Activated CD4-positive, alpha-beta T cell treated with anti-CD3 and anti-CD28 coated beads, Interleukin-2, amount 50 U/mL, for 16 hours (primary cell): ENCODE results near the gene OR4D11.
"Not testable (repeated sequence)": the region's sequence is repeated elsewhere in the genome, so short reads cannot be mapped to it uniquely, and the experiment has no call there.

Source experiments
- DNase-seq: peaks from one replicate; pipeline ENCODE4 v3.0.0-alpha.2; 2020

Gene OR4D11

DNA sequence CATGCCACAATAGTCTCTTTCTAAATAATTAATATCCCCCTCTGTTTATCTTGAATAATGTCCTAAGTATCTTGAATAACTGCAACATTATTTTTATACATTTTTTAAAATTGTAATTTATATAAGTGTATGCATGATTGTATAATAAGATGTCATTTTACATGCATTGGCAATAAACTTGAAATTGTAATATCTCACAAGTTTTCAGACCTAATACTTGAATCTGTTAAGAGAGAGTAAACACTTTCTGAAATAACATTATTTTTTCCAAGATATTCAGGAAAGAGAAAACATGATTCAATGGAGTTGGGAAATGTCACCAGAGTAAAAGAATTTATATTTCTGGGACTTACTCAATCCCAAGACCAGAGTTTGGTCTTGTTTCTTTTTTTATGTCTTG is at the start of gene OR4D11:
Gene OR4D11, plus strand, starts transcription at position 301 of the 400 bp plus-strand sequence. Its CDS starts 0 bp downstream, at position 301.
- no peak for DNase-seq

DNA sequence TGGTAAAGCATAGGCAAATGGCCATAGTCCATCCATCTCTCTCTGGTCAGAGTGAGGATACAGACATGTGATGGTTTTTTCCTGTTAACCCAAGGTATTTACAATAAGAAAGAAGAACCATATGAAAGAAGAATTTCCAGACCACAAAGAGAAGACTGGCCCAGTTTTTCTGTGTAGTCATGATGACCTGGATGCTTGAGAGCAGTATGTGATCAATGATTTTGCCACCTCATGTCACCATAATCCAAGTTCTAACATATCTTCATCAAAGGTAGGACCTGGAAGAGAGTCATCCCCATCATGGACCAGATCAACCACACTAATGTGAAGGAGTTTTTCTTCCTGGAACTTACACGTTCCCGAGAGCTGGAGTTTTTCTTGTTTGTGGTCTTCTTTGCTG is 46.7 kb upstream of the OR4D11 start, which contains the start of gene OR4D6:
Gene OR4D6, plus strand, starts transcription at position 301 of the 400 bp plus-strand sequence. Its CDS starts 0 bp downstream, at position 301.
- no peak for DNase-seq

DNA sequence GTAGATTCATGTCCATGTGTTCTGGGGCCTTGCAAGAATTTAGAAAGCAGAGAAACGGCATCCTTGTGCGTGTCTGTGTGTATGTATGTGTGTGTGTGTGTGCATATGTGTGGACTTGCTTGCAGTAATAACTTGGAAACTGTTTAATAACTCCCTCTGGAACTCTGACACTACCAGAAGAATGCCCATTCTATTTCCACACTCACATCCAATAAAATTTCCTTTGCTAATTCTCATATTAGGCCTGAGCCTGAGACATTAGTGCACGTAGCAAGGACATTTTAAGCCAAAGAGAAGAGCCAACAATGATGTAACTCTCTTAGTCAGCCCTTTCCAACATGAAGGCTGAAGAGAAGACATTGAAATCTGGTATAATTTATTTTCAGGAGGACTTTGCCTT is 43.5 kb upstream of the OR4D11 start:
- no peak for DNase-seq

DNA sequence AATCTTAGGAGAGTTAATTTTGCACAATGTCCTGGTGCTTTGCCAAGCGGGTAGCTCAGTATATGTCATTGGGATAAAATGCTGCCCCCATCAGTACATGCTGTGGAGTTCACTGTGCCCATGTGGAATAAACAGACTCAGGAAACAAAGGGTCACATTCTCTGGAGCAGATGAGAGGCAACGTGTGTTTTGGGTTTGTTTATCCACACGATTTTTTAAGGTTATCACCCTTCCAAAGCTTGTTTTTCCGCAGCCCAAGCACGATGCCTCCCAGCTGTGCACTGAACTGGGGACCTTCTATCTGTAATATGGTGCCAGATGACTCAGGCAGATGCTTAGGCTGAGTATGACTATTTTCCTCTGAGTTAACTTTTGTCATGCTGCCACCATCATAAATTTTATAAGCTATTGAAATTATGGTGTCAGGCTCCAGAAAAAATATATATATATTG is 40.2 kb upstream of the OR4D11 start:
- no peak for DNase-seq

DNA sequence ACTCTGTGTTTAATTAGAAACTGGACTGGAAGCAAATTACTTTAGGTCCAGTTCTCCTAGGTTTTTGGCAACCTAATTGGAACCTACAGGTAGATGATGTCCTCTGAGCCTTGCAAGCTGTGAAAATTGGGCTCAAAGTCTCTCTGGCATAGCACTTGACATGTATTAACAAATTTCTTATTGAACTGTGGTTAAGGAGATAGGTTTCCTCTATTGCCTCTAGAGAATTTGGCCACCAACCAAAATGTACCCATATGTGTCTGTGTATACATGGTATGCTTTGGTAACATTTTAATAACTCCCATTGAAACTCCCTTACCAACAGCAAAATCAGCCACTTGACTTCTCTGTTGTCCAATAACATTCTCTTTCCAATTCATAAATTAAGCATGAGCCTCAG is 30.4 kb upstream of the OR4D11 start, which contains the start of gene OR4D10:
Gene OR4D10, plus strand, starts transcription at position 301 of the 400 bp plus-strand sequence. CDS start 4,115 bp downstream, outside the sequence.
- DNase-seq, result no peak

DNA sequence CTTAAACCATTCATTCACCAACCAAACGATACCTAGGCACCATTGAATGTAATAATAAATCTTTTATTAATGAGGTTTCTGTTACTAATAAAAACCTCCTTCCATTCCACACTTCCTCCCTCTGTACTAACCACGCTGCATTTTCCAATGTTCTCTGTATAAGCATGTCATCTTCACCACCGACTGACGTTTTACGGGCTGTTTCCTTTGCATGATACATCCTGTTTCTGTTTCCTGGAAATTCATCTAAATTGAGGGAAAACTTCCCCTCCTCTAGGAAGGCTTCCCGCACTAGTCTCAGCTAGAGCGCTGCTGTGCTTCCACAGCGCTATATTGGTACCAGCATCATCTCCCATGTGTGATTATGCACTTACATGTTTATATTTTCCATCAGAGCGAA is 28.2 kb upstream of the OR4D11 start:
- no peak for DNase-seq

DNA sequence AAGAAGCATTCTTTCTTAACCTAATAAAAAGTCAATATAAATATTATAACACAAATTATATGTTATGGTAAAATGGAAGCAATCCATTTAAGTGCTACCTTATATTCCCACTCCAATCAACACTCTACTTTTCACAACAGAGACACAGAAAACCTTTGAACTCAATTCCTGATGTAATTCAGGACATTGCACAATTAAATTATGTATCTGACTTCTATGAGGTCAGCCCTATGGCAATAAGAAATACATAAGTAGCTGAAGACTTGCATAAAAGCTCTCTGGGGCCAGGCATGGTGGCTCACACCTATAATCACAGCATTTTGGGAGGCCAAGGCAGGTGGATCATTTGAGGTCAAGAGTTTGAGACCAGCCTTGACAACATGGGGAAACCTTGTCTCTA is 23.5 kb upstream of the OR4D11 start:
- no peak for DNase-seq

DNA sequence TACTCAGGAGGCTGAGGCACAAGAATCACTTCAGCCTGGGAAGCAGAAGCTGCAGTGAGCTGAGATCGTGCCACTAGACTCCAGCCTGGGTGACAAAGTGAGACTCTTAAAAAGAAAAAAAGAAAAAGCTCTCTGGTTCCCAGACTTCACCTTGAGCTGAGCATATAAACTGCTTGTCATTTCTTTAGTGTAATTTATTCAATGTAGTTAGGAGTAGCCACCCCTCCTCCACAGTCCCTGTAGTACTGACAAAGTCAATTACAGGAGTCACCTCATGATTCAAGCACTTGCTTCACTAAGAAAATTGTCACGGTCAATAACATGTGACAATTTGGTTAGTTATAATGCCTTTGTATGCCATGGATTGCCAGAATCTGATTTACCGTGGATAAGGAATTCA is 23.0 kb upstream of the OR4D11 start:
- DNase-seq, result no peak

DNA sequence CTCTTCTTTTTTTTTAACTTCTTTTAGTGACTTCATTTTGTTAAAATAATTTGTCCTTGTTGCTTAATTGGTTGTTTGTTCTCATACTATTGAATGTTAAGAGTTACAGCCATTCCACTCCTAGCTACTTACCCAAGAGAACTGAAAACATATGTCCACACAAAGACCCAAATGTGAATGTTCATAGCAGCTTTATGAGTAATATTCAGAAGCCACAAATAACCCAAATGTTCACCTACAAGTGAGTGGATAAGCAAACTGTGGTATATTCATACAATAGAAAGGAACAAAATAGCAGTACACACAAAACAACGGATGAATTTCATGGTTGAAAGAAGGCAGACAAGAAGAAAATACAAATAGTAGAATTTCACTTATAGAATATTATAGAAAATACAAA is 1.4 kb upstream of the OR4D11 start:
- DNase-seq, result peak; percentile 12

DNA sequence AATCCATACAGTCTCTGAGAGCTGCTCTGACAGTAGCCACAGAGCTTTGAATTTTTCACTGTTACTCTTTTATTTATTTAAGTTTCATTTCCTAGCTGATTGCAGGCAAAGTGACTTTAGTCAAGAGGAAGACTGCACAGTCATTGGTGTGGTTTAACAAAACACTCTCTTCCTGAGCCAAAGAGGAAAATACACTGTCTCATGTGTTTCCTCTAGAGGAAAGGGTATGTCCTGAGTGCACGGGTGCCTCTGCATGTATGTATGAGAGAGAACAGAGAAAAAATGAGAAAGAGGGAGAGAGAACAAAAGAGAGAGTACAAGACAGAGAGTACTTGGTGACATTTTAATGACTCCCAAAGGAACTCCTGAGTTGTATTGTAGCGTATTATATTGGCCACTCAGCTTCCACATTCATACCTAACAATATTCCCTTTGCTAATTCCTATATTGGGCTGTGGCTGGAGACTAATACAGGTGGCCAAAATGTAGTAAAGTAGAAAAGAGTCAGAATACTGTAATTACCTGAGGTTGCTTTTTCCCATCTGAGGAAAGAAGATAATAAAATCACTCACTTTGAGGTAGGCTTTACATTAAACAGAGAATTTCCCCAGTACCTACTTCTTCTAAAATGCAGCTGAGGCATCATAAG is 7.7 kb downstream of the OR4D11 start, which contains the start of gene OR4D9:
Gene OR4D9, plus strand, starts transcription at position 599 of the 649 bp plus-strand sequence. CDS start 3,374 bp downstream, outside the sequence.
- peak; percentile 20 for DNase-seq

DNA sequence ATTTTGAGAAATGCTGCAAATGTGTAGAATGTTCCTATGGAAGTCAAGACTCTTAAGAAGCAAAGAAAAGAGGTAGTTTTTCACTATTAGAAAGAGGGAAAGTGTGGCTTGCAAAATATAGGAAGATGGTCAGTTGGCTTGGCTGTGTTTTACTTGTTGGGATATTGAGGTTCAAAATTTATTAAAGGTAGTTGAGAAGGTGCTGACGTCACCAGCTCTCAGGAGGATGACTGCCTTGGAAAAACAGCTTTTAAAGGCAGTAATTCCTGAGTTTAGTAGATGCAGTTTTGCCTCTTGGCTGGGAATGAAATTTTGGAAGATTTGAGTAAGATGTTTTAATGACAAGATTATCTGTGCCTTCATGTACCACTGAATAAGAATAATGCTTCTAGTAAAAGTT is 8.3 kb downstream of the OR4D11 start:
- no peak for DNase-seq

DNA sequence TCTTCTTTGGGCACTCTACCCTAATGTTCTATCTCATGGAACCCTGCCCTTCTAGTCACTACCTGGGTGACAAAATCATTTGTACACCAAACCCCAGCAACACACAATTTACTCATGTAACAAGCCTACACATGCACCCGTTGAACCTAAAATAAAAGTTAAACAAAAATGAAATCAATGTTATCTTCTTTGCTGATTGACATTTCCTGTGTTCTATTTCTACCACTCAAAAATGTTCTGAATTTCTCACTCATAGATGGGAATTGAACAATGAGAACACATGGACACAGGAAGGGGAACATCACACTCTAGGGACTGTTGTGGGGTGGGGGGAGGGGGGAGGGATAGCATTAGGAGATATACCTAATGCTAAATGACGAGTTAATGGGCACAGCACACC is 16.8 kb downstream of the OR4D11 start:
- not testable (repeated sequence) for DNase-seq

DNA sequence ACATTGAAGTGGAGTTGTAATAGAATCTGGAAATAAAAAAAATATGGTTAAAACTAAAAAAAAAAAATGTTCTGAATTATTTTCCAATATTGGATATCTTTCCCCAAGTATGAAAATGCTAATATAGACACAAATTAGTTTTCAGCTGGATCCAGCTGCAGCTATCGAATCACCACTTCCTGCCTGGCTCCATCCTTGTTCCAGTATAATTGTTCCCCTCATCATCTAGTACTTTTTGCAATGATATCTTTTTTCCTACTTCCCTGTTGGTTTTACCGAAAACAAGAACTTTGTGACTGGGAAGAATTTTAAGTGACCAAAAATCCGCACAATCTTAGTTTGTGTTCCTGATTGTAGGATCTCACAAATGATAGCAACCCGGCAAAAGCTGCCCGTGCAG is 17.4 kb downstream of the OR4D11 start:
- DNase-seq, result no peak

DNA sequence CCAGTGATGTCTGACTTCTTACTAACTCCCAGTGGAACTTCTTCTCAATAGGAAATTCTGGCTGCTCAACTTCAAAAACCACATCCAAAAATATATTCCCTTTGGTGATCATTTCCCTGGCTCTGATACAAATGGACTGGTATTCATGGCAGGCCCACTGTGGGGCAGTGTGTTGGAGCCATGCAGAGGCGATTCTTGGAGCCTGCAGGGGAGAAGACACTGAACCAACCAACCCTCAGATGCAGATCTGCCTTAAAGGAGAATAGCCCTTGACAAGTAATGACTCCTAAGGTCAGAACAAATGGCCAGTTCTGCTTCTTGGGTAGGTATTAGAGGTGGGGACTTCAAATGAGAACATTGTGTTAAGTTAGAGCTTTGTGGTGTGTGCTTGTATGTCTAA is 20.2 kb downstream of the OR4D11 start:
- DNase-seq, result no peak

DNA sequence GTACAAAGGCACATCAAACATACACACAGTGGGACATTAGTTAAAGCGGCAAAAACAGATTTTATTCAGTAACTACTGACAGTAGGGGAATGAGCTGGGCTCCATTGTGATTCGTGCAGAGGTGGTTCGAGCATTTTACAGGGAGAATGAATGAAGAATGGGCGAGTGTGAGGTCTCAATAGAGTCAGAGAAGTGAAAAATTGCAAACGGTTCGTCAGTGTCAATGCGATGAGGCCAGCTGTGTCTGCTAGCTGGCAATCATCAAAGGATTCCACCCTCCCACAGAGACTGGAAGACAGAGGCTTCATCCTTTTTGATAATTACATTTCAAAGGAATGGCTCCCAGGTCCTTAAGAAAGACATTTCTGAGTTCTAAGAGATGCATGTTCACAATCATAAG is 25.3 kb downstream of the OR4D11 start:
- DNase-seq, result no peak

DNA sequence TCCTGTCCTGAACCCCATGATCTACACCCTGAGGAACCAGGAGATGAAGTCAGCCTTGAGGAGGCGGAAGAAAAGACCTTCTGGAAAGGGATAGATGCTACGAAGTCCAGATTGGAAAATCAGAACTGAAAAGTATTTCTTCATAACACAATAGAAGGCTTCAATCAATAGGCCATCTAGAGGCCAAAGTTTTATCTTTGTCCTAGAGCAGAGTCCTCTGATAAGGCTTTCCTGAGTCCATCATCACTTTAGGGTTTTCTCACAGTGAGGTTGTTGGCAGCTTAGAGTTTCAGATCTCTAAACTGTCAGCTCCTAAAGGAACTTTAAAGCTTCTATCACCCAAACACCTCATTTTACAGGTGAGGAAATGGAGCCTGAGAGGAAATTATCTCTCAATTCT is 29.2 kb downstream of the OR4D11 start:
- DNase-seq, result no peak

DNA sequence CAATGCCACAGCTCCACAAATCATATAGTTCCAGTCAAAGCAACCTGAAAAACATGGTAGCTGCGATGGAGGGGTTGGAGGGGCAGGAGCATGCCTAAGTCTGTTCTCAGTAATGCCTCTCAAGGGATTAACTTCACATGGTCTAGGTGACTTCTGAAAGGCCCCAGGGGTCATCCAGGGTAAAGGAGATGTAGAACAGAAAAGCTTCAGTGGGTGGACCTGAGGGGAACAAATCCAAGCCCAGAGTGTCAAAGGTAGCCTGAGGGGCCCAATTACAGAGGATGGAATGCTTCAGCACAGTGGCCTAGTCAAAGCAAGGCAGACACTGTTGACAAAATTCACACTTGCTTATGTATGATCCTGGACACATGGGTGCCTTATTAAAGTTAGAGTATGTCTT is 31.3 kb downstream of the OR4D11 start:
- no peak for DNase-seq

DNA sequence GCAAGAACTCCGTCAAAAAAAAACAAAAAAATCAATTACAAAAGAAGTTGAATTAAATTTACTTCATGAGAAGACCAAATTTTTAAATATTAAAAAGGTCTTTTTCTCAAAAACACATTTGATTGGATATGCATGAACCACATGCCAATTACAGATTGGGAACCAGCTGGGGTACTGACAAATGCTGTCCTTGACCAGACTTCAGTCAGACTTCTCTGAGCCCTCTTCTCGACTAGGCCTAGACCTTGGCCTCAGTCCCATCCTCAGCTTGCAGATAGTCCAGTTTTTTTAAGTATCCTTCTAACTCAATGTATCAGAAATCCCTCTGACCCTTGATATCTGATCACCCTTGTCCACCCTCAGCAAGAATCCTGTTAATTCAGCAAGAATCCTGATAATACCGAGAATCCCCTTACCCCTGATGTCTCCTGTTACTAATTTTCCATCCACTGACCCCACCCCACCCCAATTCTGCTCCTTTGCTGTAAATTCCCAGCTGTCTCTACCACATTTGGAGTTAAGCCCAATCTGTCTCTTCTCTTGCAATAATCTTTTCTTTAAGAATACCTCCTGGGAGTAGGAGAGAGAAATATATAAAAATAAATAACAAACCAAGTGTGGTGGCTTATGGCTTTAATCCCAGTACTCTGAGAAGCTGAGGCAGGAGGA is 38.9 kb downstream of the OR4D11 start:
- DNase-seq, result no peak

DNA sequence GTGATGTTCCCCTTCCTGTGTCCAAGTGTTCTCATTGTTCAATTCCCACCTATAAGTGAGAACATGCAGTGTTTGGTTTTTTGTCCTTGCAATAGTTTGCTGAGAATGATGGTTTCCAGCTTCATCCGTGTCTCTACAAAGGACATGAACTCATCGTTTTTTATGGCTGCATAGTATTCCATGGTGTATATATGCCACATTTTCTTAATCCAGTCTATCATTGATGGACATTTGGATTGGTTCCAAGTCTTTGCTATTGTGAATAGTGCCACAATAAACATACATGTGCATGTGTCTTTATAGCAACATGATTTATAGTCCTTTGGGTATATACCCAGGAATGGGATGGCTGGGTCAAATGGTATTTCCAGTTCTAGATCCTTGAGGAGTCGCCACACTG is 40.3 kb downstream of the OR4D11 start:
- DNase-seq, result not testable (repeated sequence)

DNA sequence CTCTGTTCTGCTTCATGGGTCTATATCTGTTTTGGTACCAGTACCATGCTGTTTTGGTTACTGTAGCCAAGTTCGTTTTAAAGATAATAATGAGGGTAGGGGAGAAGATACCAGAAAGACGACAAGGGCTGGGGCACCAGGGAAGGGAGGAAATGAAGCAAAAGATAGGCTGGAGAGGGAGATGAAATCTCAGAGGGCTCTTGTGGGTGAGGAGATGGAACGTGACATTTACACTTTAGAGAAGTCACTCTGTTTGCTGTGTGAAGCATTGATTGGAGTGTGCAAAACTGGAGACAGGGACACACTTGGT is 41.4 kb downstream of the OR4D11 start:
- no peak for DNase-seq

DNA sequence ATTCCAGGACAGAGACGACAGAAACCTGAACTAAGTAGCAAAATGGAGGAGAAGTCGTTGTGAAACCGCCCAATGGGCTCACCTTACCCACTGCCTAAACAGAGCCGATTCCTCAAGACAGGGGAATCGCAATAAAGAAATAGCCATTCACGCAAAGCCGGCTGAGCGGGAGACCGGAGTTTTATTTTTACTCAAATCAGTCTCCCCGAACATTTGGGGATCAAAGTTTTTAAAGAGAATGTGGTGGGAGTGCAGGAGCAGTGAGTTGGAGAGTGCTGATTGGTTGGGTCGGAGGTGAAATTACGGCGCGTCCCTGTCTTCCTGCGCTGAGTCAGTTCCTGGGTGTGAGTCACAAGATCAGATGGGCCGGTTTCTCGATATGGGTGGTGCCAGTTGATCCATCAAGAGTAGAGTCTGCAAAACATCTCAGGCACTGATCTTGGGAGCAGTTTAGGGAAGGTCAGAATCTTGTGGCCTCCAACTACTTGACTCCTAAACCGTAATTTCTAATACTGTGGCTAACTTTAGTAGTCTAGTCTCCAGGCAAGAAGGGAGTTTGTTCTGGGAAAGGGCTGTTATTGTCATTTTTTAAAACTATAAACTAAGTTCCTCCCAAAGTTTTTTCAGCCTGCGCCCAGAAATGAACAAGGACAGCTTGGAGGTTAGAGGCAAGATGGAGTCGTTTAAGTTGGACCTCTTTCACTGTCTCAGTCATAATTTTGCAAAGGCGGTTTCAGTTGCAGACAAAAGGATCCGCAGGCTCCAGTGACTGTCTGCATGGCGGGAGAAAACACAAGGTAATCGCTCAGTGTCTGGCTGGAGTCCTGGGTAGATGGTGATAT is 42.0 kb downstream of the OR4D11 start:
- peak; percentile 43 for DNase-seq

DNA sequence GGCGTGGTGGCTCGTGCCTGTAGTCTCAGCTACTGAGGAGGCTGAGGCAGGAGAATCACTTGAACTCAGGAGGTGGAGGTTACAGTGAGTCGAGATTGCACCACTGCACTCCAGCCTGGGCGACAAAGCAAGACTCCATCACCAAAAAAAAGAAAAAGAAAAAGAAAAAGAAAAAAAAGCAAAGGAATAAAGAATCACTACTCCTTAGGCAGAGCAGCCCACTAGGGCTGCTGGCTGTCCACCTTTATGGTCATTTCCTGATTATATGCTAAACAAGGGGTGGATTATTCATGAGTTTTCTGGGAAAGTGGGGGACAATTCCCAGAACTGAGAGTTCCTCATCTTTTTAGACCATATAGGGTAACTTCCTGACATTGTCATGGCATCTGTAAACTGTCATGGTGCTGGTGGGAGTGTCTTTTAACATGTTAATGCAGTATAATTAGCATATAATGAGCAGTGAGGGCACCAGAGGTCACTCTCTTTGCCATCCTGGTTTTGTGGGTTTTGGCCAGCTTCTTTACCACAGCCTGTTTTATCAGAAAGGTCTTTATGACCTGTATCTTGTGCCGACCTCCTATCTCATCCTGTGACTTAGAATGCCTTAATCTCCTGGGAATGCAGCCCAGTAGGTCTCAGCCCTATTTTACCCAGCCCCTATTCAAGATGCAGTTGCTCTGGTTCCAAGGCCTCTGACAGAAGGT is 44.4 kb downstream of the OR4D11 start:
- DNase-seq, result not testable (repeated sequence)

DNA sequence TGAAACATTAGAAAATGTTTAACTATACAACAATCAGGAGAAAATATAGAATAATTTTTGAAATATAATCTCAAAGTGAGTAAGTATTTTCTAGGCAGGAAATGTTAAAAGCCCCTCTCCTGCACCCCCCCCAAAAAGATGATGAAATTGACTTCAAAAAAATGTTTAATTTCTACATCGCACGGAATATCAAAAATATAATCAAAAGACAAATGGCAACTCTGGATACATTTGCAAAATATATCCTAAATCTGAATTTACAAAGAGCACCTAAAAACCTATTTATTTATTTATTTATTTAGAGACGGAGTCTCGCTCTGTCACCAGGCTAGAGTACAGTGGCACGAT is 44.9 kb downstream of the OR4D11 start:
- DNase-seq, result no peak
